Measurements from ENCODE around the gene APBB2. TPM values are rescaled to one million over a fixed set of nuclear protein-coding genes. Genes with fewer than 3 reads are reported as not detected.

The APBB2 gene
- total RNA-seq, 2 donors from 2014 or later = 34.8 to 42.8 TPM

DNA sequence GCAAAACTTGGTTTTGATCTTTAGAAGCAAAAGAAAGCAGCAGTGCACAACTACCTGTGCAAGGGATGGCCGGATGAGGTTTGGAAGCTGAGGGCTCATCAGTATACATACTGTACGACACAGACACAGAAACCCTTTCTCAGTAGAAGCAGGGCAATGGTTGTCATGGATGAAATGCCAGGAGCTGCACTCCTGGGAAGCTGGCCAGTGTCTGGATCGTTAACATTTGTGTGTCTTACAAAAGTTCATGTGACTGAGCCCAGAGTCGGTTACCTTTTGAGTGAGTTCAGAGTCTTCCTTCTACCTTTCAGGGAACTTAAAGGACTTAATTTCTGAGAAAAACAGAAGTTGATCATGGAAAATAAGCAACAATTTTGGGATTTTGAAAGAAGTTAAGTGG is 230.3 kb downstream of the APBB2 start:
- H3K4me3 ChIP-seq = no peak overlapping the region
- no peaks in the 10 kb centered on the region for H3K9me3 ChIP-seq
- intact Hi-C loops (cut with DNase I) = no loop called here
- TF ChIP-seq, protein P1, sequence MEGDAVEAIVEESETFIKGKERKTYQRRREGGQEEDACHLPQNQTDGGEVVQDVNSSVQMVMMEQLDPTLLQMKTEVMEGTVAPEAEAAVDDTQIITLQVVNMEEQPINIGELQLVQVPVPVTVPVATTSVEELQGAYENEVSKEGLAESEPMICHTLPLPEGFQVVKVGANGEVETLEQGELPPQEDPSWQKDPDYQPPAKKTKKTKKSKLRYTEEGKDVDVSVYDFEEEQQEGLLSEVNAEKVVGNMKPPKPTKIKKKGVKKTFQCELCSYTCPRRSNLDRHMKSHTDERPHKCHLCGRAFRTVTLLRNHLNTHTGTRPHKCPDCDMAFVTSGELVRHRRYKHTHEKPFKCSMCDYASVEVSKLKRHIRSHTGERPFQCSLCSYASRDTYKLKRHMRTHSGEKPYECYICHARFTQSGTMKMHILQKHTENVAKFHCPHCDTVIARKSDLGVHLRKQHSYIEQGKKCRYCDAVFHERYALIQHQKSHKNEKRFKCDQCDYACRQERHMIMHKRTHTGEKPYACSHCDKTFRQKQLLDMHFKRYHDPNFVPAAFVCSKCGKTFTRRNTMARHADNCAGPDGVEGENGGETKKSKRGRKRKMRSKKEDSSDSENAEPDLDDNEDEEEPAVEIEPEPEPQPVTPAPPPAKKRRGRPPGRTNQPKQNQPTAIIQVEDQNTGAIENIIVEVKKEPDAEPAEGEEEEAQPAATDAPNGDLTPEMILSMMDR (IDR thresholded peaks at IDR 0.05) = no peak
- no peak for TF ChIP-seq POLR2A (IDR thresholded peaks at IDR 0.05)
- WGBS, 2 donors = 41 to 43% methylated on average over 4 of the region's 4 CpGs
- H3K27me3 ChIP-seq = no peaks in the 10 kb centered on the region
- ATAC-seq (no peak), DNase-seq (peak in 1 of 4 donors; percentile 31)
- no peak overlapping the region for H3K27ac ChIP-seq
- H3K36me3 ChIP-seq (replicated peaks in 1 of 2; ENCODE audit: insufficient read depth in 1 of 2, low read depth in 2 of 2) = no peaks in the 10 kb centered on the region
- H3K4me1 ChIP-seq = peaks cover 16% of the 10 kb centered on the region

DNA sequence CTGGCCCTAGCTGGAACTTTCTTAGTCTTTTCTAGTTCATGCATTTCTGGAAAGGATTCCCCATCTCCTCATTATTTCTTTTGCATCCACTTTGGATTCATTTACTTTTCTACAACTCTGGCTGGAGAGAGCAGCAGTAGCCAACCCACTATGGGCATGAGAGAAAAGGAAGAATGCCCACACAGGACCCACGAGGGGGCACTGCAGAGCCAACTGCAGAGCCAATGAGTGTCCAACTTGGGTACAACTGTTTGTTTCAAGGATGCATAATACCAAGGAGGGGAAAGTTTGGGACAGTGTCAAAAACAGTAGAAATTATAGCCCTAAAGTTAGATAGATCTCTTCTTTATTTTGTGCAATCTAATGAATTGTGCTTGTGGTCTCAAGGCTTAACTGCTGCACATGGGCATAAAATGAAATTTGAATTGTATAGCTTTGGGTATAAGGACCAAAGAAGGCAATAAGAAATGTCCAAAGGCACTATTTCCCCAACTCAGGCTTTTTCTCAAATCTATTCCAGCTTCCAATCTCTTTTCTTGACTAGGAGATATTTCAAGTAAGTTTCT is 233.9 kb downstream of the APBB2 start:
- TF ChIP-seq, protein P1 (IDR thresholded peaks at IDR 0.05) = peak in 4 of 7 experiments; percentile 13 to 25 (median 20)
- TF ChIP-seq POLR2A (IDR thresholded peaks at IDR 0.05) = no peak
- peak in 1 of 4 donors; percentile 19 for DNase-seq
- intact Hi-C loops (cut with DNase I) = no loop called here
- no peak overlapping the region for H3K27ac ChIP-seq
- H3K4me1 ChIP-seq = peaks cover 8% of the 10 kb centered on the region
- H3K36me3 ChIP-seq (replicated peaks in 1 of 2; ENCODE audit: insufficient read depth in 1 of 2, low read depth in 2 of 2) = no peaks in the 10 kb centered on the region
- H3K4me3 ChIP-seq = no peak overlapping the region
- no peaks in the 10 kb centered on the region for H3K9me3 ChIP-seq
- WGBS, 2 donors = 8 to 14% methylated on average over 1 of the region's 1 CpG
- H3K27me3 ChIP-seq = no peaks in the 10 kb centered on the region
- no peak for ATAC-seq

DNA sequence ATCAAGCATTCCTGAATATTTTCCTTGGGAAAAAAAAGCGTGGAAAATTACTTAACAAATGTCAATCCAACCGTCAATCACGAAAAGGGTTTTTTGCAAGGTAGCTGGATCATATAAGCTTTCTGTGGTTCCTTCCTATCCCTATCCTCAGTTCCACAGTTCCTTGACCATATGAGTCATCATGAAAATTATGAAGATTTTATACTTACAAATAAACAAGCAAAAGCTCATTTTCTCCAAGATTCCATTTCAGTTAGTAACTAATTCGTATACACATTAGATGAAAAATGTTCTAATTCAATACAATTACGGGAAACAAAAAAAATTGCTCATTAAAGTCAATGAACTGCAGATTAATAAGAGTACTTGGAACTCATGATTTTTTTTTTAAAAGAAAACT is 235.8 kb downstream of the APBB2 start:
- no peaks in the 10 kb centered on the region for H3K27me3 ChIP-seq
- no peak for TF ChIP-seq POLR2A (IDR thresholded peaks at IDR 0.05)
- TF ChIP-seq, protein P1 (IDR thresholded peaks at IDR 0.05) = no peak
- intact Hi-C loops (cut with DNase I) = no loop called here
- no peak overlapping the region for H3K27ac ChIP-seq
- no peaks in the 10 kb centered on the region for H3K36me3 ChIP-seq (replicated peaks in 1 of 2; ENCODE audit: insufficient read depth in 1 of 2, low read depth in 2 of 2)
- no peak overlapping the region for H3K4me3 ChIP-seq
- WGBS, 2 donors = 93 to 94% methylated on average over 5 of the region's 5 CpGs
- DNase-seq (no peak), ATAC-seq (no peak)
- H3K9me3 ChIP-seq = no peaks in the 10 kb centered on the region
- H3K4me1 ChIP-seq = no peaks in the 10 kb centered on the region

DNA sequence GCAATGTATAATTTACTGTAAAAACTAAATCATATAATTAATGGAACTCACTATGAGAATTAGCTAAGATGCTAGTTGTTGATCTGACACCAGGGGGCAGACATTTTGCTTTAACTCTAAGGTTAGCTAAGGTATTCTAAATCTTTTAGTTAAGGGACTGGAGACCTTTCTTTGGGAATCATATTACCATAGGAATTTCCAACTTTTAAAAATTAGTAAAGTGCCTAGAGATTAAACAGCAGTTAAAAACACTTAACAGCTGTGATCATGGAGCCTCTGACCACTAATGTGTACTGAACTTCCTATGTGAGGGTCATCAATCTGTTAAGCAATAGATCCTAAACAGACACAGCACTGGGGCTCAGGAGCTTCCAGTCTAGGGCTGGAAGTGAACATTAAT is 238.0 kb downstream of the APBB2 start:
- ATAC-seq (peak; percentile 71), DNase-seq (peak; percentile 54 to 74 (median 62))
- H3K36me3 ChIP-seq (replicated peaks in 1 of 2; ENCODE audit: insufficient read depth in 1 of 2, low read depth in 2 of 2) = no peaks in the 10 kb centered on the region
- intact Hi-C loops (cut with DNase I) = no loop called here
- no peaks in the 10 kb centered on the region for H3K27me3 ChIP-seq
- TF ChIP-seq, protein P1 (IDR thresholded peaks at IDR 0.05) = peak; percentile 34 to 86 (median 74)
- TF ChIP-seq POLR2A (IDR thresholded peaks at IDR 0.05) = no peak
- H3K27ac ChIP-seq = no peak overlapping the region
- H3K4me3 ChIP-seq = no peak overlapping the region
- no peaks in the 10 kb centered on the region for H3K9me3 ChIP-seq
- H3K4me1 ChIP-seq = no peaks in the 10 kb centered on the region

DNA sequence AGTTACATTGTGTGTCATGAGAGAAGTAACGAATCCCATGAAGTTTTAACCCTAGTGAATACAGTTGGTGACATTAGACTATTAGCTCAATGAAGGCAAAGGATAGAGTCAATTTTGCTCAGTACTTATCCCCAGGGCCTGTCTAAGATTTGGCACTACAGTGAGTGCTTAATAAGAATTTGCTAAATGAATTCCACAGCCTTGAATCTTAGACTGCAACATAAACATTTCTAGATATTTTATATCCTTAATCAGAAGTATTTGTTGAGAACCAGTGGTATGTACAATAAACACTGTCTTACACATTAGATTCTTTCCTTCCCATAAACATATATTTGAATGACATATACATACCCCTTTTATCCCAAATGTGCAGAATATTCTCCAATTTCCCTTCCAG is 241.6 kb downstream of the APBB2 start:
- no peak overlapping the region for H3K4me3 ChIP-seq
- intact Hi-C loops (cut with DNase I) = loop anchor here (5.0 kb wide), 1 partner anchor 240 kb away; the partner anchor contains the start of gene APBB2
- no peaks in the 10 kb centered on the region for H3K4me1 ChIP-seq
- ATAC-seq = no peak
- H3K27me3 ChIP-seq = no peaks in the 10 kb centered on the region
- no peak for TF ChIP-seq POLR2A (IDR thresholded peaks at IDR 0.05)
- TF ChIP-seq, protein P1 (IDR thresholded peaks at IDR 0.05) = no peak
- no peak overlapping the region for H3K27ac ChIP-seq
- no peak for DNase-seq
- 88 to 100% methylated on average over 1 of the region's 1 CpG for WGBS, 2 donors
- H3K9me3 ChIP-seq = no peaks in the 10 kb centered on the region
- H3K36me3 ChIP-seq (replicated peaks in 1 of 2; ENCODE audit: insufficient read depth in 1 of 2, low read depth in 2 of 2) = no peaks in the 10 kb centered on the region
